ENCODE results near the gene CCDC187. TPM values are rescaled to one million over a fixed set of nuclear protein-coding genes. Genes with fewer than 3 reads are reported as not detected.
"Not testable (repeated sequence)": the region's sequence is repeated elsewhere in the genome, so short reads cannot be mapped to it uniquely, and the experiment has no call there.

CCDC187 gene
- total RNA-seq, 1 experiment from 2014 or later, result 0.41 TPM

DNA sequence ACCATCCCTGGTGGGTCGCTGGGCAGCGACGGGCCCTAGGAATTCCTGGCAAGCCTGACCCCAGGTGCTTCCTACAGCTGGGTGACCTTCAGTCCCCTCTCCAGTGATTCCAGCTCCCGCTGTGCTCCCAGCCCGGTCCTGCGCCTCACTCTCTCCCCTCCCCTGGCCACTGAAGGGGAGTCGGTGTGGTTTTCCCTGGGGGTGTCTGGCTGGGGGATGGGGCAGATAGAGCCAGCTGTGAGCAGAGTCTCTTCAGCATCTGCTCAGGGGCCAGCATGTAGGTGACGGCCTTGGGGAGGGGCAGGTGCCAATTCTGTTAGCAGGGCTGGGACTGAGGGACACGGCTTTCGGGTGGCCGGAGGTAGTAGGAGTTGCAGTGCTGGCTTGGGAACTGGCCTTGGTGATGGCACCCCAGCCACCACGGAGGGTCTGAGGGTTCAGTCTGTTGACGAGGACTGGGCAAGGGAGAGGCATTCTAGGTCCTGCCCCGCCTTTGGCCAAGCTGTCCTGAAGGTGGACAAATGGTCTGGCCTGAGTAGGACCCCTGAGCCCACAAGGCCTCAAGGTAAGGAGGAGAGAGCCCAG is 26.6 kb upstream of the CCDC187 start:
- DNase-seq (ENCODE audit: low read depth), result no peak
- in situ Hi-C loops (cut with HindIII; ENCODE audit: low pct_unique_long_range_greater_than_20kb, low sequenced_read_pairs), result no loop called here

DNA sequence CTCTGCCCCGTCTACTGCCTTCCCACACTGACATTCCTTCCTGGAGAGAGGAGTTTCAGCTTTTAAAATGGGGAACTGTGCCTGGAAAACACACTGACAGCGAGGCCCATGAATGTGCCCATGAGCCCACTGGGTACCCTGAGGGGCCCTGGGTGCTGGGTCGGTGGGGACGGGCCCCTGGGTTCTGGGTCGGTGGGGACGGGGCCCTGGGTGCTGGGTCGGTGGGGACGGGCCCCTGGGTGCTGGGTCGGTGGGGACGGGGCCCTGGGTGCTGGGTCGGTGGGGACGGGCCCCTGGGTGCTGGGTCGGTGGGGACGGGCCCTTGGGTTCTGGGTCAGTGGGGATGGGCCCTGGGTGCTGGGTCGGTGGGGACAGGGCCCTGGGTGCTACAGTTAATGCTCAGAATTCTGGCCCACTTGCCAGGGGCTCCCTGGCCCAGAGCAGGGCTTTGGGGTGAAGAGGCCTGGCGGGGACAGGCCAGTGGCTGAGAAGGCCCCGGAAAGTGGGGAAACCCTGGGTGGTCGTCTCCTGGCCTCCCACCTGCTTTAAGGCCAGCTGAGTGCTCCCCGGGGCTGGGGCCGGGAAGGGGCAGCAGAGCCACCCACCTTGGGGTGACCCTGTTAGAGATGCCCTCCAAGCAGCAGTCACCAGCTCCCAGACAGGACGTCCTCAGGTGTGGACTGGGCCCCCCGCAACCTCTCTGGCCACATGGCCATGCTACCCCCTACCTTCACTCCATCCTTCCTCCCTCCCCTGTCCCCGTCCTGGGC is 25.9 kb upstream of the CCDC187 start:
- in situ Hi-C loops (cut with HindIII; ENCODE audit: low pct_unique_long_range_greater_than_20kb, low sequenced_read_pairs), result no loop called here
- no peak for DNase-seq (ENCODE audit: low read depth)

DNA sequence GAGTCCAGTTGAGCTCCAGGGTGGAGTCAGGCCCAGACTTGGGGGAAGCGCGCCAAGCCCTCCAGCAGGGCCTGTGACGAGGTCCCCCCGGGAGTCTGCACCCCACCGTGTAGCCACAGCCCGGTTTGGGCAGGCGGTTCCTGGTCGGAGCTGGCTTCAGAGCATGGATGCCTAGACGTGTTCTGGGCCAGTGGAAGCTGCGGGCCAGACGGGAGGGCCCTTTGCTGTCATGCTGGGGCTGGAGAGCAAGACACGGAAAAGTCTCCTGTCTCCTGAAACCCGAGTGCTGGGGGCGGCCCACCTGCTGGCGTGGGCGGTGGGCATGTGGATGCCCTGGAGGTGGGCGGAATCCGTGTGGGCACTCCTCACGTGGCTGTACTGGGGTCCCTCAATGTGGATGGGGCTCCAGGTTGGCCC is 25.3 kb upstream of the CCDC187 start:
- in situ Hi-C loops (cut with HindIII; ENCODE audit: low pct_unique_long_range_greater_than_20kb, low sequenced_read_pairs), result no loop called here
- no peak for DNase-seq (ENCODE audit: low read depth)

DNA sequence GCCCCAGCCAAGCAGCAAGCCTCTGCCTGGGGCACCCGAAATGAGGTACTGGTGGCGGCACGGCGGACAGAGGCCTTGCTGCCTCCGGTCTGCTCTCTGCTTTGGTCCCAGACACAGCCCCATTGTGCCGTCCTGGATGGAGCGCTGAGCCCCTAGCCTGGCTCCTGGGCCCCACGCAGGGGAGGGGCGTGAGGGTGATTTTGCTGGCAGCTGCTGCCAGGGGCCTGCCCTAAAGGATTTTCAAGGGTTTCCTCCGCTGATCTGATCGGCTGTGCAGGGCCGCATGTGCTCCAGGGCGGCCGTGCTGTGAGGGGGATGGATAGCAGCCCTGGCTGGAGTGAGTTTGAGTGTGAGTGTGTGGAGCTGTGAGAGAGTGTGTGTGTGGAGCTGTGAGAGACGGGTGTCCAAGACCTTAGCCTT is 24.7 kb upstream of the CCDC187 start:
- in situ Hi-C loops (cut with HindIII; ENCODE audit: low pct_unique_long_range_greater_than_20kb, low sequenced_read_pairs), result no loop called here
- no peak for DNase-seq (ENCODE audit: low read depth)

DNA sequence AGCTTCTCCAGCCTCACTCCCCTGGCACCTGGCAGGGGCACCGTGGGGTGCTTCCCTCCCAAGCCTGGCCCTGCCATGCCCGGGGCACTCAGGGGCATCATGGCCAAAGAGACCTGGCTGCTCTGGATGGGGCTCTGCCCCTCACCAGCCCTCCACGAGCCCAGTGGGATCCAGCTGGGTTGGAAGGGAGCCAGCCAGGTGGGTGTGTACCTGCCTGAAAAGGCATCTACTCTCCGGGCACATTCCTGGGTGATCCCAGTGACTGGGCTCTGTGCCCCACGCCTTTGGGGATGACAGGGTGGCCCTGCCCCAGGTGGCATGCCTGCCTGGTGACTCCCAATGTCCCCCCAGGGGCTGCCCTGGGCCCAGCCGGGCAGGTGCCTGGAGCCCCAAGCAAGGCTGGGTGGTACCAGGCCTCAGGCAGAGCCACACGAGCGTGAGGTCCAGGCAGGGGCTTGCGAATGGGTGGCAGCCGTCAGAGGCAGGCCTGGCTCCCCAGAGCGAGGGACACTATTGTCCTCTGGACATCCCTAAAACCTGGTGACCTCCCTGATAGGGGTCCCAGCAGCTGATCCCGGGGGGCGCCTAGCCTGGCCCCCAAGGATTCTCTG is 24.2 kb upstream of the CCDC187 start:
- in situ Hi-C loops (cut with HindIII; ENCODE audit: low pct_unique_long_range_greater_than_20kb, low sequenced_read_pairs), result no loop called here
- no peak for DNase-seq (ENCODE audit: low read depth)

DNA sequence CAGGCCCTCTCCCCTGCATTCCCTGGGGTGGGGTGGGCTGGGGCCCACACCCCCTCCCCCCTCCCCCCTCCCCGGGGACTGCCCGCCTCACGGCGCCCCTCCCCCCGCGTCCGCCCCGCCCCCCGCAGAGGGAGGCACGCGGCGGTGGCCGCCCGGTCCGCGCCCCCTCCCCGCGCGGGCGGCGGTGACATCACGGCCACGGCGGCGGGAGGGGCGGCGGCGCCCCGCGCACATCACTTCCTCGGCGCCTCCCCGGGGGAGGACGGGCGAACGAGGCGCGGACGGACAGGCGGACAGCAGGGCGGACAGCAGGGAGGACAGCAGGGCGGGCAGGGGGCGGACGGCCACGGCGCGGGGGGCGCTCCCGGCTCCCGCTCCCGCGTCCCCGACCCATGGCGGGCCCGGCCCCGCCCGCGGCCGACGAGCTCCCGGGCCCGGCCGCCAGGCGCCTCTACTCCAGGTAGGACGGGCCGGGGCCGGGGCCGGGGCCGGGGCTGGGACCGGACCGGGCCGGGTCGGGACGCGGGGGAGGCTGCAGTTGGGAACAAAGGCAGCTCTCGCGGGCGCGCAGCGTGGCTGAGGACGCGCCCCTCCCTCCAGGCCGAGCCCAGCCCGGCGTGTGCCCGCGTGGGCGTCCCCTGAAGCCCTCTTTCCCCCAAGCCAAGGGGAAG is 23.5 kb upstream of the CCDC187 start, which contains the start of gene GPSM1:
Gene GPSM1 (plus strand): TSS at position 236 of the 671 bp plus-strand sequence. CDS start 157 bp downstream, at position 393.
- in situ Hi-C loops (cut with HindIII; ENCODE audit: low pct_unique_long_range_greater_than_20kb, low sequenced_read_pairs), result no loop called here
- peak; percentile 50 for DNase-seq (ENCODE audit: low read depth)

DNA sequence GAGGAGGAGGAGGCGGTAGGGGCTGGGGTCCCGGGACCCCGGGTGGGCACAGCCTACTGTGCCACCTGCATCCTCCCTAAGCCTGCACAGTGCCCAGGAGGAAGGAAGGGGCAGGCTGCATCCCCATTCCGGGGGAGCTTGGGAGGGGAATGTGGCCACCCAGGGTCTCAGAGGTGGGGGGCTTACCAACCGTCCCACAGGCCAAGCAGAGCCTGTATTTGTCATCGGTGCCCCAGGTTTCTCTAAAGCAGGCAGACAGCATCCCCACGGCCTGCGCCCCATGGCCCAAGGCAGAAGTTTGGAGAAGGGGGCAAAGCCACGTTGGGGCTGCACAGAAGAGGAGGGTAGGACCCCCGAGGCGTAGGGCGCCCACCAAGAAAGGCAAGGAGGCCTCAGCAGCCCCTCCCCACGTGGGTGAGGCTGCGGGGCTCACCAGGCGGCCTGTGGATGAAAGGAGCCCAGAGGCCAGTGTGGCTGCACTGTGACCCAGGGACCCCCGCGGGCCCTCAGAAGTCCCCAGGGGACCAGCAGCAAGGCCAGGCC is 22.9 kb upstream of the CCDC187 start:
- in situ Hi-C loops (cut with HindIII; ENCODE audit: low pct_unique_long_range_greater_than_20kb, low sequenced_read_pairs), result no loop called here

DNA sequence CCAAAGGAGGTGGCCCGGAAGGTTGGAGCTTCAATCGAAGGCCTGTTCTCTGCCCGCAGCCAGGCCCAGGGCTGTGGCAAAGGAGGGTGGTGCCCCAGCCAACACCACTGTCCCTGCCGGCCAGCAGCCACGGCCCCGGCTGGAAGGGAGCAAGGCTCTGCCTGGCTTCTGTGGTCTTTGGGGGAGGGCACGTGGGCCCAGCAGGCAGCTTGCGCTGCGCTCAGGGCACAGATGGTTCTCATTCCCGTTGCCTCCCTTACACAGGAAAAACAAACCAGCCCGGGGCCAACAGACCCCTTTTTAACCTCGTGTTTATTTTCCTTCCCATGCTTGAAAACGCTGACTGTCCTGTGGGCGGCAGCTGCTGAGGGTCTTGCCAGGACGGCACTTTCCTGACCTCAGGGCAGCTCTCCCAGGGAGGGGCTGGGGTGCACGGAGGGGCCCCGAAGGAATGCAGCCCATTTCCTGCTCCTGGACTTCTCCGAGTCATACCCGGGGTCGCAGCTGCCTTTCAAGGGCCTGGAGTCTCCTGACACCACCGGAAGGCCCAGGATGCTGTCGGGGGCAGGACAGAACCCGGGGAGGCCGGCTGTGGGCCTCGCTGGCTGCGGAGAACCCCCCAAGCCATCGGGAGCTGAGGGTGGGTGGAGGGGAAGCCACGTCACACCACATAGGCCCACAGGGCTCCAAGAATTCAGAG is 22.3 kb upstream of the CCDC187 start:
- DNase-seq (ENCODE audit: low read depth), result no peak
- in situ Hi-C loops (cut with HindIII; ENCODE audit: low pct_unique_long_range_greater_than_20kb, low sequenced_read_pairs), result no loop called here

More for the DNA sequence above, 22.9 kb upstream of the CCDC187 start:
- no peak for DNase-seq (ENCODE audit: low read depth)

DNA sequence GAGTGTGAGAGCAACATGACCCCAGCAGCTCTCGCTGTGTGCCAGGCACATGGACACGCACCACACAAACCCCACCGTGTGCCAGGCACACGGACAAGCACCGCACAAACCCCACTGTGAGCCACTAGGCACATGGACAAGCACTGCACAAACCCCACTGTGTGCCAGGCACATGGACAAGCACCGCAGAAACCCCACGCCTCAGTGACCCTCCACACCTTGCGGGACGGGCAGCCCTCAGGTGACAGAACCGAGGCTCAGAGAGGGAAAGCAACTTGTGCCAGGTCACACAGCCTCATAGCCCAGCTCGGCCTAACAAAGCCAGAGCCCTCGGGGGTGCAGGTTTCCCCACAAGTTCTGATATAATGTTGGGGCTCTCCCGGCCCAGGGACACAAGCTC is 21.5 kb upstream of the CCDC187 start:
- no peak for DNase-seq (ENCODE audit: low read depth)
- in situ Hi-C loops (cut with HindIII; ENCODE audit: low pct_unique_long_range_greater_than_20kb, low sequenced_read_pairs), result no loop called here

DNA sequence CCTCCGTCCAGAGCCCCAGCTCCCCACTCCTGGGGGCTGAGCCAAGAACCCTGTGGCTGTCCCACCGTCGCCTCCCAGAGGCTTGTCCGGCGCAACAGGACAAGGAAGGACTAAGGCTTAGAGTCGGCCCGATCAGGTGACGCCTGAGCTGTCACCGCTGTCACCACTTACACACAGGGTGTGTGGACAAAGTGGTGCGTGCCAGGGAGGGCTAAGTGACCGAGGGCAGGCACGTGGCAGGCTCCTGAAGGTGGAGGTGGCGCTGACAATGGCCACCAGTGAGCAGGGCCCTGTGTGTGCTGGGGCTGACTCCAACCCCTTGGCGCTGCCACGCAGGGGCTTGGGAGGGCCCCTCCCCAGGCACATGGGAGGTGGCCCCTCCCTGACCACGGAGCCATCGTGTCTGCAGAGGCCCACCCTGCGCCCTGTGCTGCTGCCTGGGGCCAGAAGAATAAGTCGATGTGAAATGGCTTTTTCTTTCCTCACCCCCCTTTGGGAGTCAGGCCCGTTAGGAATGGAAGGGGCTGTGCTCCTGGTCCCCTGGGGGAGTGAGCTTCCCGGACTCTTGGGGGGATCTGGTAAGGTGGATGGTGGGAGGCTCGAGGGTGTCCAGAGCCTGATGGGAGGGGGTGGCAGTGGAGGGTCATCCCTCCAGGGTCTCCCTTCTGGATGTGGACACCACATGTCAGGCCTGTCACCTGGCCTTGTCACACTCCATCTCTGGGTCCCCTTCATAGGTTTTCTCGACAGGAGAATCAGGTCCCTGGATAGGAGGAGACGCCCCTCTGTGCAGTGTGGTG is 20.8 kb upstream of the CCDC187 start:
- DNase-seq (ENCODE audit: low read depth), result peak; percentile 42
- in situ Hi-C loops (cut with HindIII; ENCODE audit: low pct_unique_long_range_greater_than_20kb, low sequenced_read_pairs), result no loop called here

DNA sequence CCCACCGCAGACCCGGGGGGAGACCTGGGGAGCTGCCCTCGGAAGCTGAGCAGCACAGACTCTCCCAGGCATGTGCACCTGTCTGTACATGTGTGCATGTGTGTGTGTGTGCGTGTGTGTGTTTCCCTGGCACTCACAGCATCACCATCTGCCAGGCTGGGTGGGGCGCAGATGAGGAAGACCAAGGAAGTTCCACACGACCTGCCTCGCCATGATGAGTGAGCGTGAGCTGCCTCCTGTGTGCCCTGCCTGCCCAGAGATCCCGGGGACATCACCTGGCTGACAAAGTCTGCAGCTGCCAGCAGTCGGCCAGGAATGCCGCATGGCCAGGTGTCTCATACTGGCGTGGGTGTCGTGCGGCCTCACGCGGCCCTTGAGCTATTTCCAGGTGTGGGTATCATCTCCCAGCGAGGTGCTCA is 19.5 kb upstream of the CCDC187 start:
- in situ Hi-C loops (cut with HindIII; ENCODE audit: low pct_unique_long_range_greater_than_20kb, low sequenced_read_pairs), result no loop called here
- no peak for DNase-seq (ENCODE audit: low read depth)

DNA sequence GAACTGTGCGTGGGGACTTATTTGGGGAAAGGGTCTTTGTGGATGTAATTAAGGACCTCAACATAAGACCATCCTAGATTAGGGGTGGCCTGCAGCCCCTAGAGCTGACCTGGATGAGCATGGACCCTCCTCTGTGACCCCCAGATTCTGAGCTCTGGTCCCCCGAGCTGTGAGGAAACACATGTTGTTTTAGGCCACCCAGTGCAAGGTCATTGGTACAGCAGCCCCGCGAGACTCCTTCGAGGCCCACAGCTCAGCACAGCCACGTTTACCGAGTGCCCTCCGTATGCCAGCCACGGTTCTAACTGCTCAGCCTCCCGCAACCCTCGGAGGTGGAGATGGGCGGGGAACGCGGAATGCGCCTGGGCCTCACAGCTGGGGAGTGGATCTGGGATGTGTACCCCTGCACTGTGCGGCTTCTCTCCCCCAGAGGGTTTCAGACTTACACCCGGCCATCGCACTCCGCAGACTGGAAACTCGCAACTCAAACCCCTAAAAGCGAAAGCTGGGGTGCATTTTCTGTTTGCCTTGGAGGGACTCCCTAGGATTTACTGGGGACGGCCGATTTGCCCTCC is 18.9 kb upstream of the CCDC187 start:
- DNase-seq (ENCODE audit: low read depth), result no peak
- in situ Hi-C loops (cut with HindIII; ENCODE audit: low pct_unique_long_range_greater_than_20kb, low sequenced_read_pairs), result no loop called here

DNA sequence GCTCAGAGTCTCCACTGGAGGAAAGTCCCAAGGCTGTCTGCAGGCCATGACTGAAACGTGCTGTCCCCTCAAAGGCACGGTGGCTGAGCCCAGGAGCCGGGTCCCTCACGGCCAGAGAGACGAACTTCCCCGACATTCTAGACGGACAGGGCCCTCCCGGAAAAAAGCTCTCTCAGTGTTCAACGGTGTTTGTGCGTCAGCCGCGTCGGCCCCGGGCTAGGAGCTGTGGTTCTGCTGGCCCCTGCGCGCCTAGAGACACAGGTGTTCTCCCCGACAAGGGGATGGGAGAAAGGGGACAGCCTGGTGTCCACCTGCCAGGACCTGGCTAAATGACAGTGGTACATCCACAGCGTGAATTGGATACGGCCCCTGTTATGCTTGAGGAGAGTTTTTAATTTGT is 17.7 kb upstream of the CCDC187 start:
- no peak for DNase-seq (ENCODE audit: low read depth)
- in situ Hi-C loops (cut with HindIII; ENCODE audit: low pct_unique_long_range_greater_than_20kb, low sequenced_read_pairs), result no loop called here

DNA sequence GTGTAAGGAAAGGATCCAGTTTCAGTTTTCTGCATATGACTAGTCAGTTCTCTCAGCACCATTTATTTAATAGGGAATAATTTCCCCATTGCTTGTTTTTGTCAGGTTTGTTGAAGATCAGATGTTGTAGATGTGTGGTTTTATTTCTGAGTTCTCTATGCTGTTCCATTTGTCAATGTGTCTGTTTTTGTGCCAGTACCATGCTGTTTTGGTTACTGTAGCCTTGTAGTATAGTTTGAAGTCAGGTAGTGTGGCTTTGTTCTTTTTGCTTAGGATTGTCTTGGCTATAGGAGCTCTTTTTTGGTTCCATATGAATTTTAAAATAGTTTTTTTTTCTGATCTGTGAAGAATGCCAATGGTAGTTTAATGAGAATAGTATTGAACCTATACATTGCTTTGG is 17.1 kb upstream of the CCDC187 start:
- in situ Hi-C loops (cut with HindIII; ENCODE audit: low pct_unique_long_range_greater_than_20kb, low sequenced_read_pairs); DNase-seq (ENCODE audit: low read depth): not testable (repeated sequence)

DNA sequence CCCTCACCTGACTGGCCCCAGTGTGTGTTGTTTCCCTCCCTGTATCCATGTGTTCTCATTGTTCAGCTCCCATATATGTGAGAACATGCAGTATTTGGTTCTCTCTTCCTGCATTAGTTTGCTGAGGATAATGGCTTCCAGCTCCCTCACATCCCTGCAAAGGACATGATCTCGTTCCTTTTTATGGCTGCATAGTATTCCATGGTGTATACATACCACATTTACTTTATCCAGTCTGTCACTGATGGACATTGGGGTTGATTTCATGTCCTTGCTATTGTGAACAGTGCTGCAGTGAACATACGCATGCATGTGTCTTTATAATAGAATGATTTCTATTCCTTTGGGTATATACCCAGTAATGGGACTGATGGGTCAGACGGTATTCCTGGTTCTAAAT is 16.1 kb upstream of the CCDC187 start:
- DNase-seq (ENCODE audit: low read depth); in situ Hi-C loops (cut with HindIII; ENCODE audit: low pct_unique_long_range_greater_than_20kb, low sequenced_read_pairs): not testable (repeated sequence)

DNA sequence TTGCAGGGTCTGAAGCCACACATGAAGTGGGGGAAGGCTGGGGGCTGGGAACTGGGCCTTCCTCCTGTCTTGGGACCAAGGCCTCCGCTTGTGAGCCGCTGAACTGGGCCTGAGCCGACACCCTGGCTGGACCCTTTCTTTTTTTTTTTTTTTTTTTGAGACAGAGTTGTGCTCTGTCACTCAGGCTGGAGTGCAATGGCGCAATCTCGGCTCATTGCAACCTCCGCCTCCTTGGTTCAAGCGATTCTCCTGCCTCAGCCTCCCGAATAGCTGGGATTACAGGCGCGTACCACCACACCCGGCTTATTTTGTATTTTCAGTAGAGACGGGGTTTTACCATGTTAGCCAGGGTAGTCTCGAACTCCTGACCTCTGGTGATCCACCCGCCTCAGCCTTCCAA is 15.3 kb upstream of the CCDC187 start:
- in situ Hi-C loops (cut with HindIII; ENCODE audit: low pct_unique_long_range_greater_than_20kb, low sequenced_read_pairs); DNase-seq (ENCODE audit: low read depth): not testable (repeated sequence)

DNA sequence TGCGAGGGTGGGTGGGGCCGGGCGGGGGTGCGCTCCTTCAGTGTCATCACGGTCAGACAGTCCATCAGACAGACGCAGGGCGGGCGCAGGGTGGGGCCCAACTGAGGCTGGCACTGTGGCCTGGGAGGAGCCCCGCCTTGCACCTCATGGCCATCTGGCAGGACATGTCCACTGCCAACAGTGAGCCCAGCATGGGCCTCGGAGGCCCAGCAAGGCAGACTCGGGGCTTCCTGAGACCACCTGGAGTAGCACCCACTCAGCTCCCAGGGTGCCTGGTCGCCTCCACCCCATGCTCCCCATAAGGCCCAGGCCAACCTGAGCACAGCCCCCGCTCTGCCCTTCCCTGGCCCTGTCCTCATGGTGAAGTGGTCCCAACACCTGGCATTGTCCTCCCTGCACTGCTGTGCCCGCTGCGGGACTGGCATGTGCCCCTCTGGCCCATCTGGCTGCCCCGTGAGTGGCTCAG is 14.9 kb upstream of the CCDC187 start:
- in situ Hi-C loops (cut with HindIII; ENCODE audit: low pct_unique_long_range_greater_than_20kb, low sequenced_read_pairs), result no loop called here

More for the DNA sequence above, 14.9 kb upstream of the CCDC187 start:
- no peak for DNase-seq (ENCODE audit: low read depth)

Data from Caki2 (cell line).